Mesendoderm (in vitro differentiated cells): ENCODE data around the gene CDH12.
"Not testable (repeated sequence)": the region's sequence is repeated elsewhere in the genome, so short reads cannot be mapped to it uniquely, and the experiment has no call there.

Experiments
- DNase-seq: peaks from one replicate; pipeline ENCODE4 v3.0.0; 2013
- H2AK5ac ChIP-seq: 2 replicates; pipeline ENCODE4 v1.6.1; 2013; ENCODE audit warnings: low read length, inconsistent platforms
- H2BK120ac ChIP-seq: 2 replicates; pipeline ENCODE4 v1.6.1; 2013; ENCODE audit warnings: low read depth, mild to moderate bottlenecking, low read length, moderate library complexity, mixed read lengths
- H2BK15ac ChIP-seq: replicated peaks from 2 replicates; pipeline ENCODE4 v1.6.1; 2013; ENCODE audit warnings: low read depth, mild to moderate bottlenecking, moderate library complexity
- H2BK5ac ChIP-seq: 2 replicates; pipeline ENCODE4 v1.6.1; 2013; ENCODE audit warnings: low read length, inconsistent platforms
- H3K18ac ChIP-seq: 2 replicates; pipeline ENCODE4 v1.6.1; 2013; ENCODE audit warnings: mild to moderate bottlenecking, low read length, mixed read lengths
- H3K23ac ChIP-seq: one replicate; pipeline ENCODE4 v1.6.1; 2013; ENCODE audit warnings: low read length
- H3K27ac ChIP-seq: 2 replicates; pipeline ENCODE4 v1.5.1; 2013; ENCODE audit warnings: low read depth, mild to moderate bottlenecking, inconsistent platforms, low read length, moderate library complexity
- H3K27me3 ChIP-seq: 2 replicates; pipeline ENCODE4 v1.6.1; 2013; ENCODE audit warnings: low read length, control low read depth, mild to moderate bottlenecking, inconsistent platforms; ENCODE audit not compliant: insufficient read depth, poor library complexity
- H3K36me3 ChIP-seq: 2 replicates; pipeline ENCODE4 v1.6.1; 2013; ENCODE audit warnings: low read length, inconsistent platforms; ENCODE audit not compliant: control insufficient read depth, insufficient read depth
- H3K4ac ChIP-seq: one replicate; pipeline ENCODE4 v1.6.1; 2013; ENCODE audit warnings: low read depth, mild to moderate bottlenecking, low read length, moderate library complexity
- H3K4me1 ChIP-seq: 2 replicates; pipeline ENCODE4 v1.6.1; 2013; ENCODE audit warnings: low read depth, low read length, inconsistent platforms; ENCODE audit not compliant: control insufficient read depth
- H3K4me2 ChIP-seq: 2 replicates; pipeline ENCODE4 v1.6.1; 2013; ENCODE audit warnings: low read length
- H3K4me3 ChIP-seq: 2 replicates; pipeline ENCODE4 v1.5.1; 2013; ENCODE audit warnings: mild to moderate bottlenecking, low read length
- H3K56ac ChIP-seq: one replicate; pipeline ENCODE4 v1.6.1; 2013; ENCODE audit warnings: low read length
- H3K79me1 ChIP-seq: 2 replicates; pipeline ENCODE4 v1.6.1; 2013; ENCODE audit warnings: low read length, inconsistent platforms
- H3K79me2 ChIP-seq: 2 replicates; pipeline ENCODE4 v1.6.1; 2013; ENCODE audit warnings: mild to moderate bottlenecking, low read length; ENCODE audit not compliant: control insufficient read depth, insufficient read depth
- H3K9ac ChIP-seq: 2 replicates; pipeline ENCODE4 v1.6.1; 2013; ENCODE audit warnings: low read length, inconsistent platforms
- H4K5ac ChIP-seq: one replicate; pipeline ENCODE4 v1.6.1; 2013; ENCODE audit warnings: low read length
- H4K8ac ChIP-seq: one replicate; pipeline ENCODE4 v1.6.1; 2013; ENCODE audit warnings: low read depth, mild to moderate bottlenecking, control low read depth, low read length, moderate library complexity
- WGBS: extraction: QIAGEN DNeasy Blood & Tissue Kit; methylation state at CpG from one replicate; pipeline ENCODE4 v1.1.7; 2013; ENCODE audit warnings: low lambda C conversion rate, missing lambda C conversion rate; ENCODE audit not compliant: insufficient coverage; ENCODE audit errors: extremely low coverage; 5-methylcytosine and 5-hydroxymethylcytosine counted together

The CDH12 gene

DNA sequence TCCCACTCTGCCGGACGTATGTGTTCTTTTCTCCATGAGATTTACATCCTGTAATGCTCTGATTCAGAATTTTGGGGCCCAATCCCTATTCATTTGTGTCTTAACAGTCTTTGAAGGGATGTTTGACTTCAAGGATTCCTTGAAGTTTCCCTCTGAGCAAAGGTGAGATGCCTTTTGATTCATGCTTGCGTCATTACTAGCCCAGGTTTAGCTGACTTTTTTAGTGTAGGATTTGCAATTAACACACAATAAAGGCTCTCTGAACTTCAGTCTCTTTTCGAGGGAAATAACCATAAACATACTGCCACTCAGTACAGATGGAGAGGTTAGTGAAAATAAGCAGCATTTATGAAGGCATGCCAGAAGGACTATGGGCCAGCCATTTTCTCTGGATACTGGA lies 842.3 kb downstream of the CDH12 start:
- not testable (repeated sequence) for H4K5ac ChIP-seq, H4K8ac ChIP-seq
- WGBS = no CpG with 5 or more reads among the region's 4 CpGs

DNA sequence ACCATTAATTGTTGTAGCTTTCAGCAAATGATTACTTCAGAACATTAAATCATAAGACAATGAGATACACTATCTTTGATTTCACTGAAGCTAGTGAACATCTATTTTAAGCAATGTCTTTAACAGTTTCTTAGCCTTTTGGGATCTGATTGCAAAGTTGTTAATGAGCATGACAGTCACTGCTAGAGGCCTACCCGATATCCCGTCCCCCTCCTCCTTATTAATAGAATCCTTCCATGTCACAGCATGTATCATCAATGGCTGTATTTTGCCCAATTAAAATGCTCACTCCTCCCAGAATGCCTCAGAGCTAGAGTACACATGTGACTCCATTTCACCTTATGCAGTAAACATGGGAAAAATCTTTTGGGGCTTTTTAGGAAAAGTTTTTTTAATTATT lies 852.0 kb downstream of the CDH12 start:
- H3K23ac ChIP-seq, H4K5ac ChIP-seq, H3K56ac ChIP-seq, H3K79me2 ChIP-seq, H2BK15ac ChIP-seq, H4K8ac ChIP-seq, H2BK120ac ChIP-seq, H3K18ac ChIP-seq, H3K79me1 ChIP-seq, H3K9ac ChIP-seq, H3K4ac ChIP-seq, H3K27me3 ChIP-seq, H3K36me3 ChIP-seq, H3K27ac ChIP-seq, H3K4me2 ChIP-seq, H2AK5ac ChIP-seq, H3K4me1 ChIP-seq, DNase-seq, H2BK5ac ChIP-seq, H3K4me3 ChIP-seq: not testable (repeated sequence)
- no CpG with 5 or more reads among the region's 2 CpGs for WGBS

More for the DNA sequence above, 842.3 kb downstream of the CDH12 start:
- DNase-seq, H3K79me2 ChIP-seq, H3K4ac ChIP-seq, H3K4me1 ChIP-seq, H3K4me2 ChIP-seq, H2BK120ac ChIP-seq, H2BK15ac ChIP-seq, H3K36me3 ChIP-seq, H3K27ac ChIP-seq, H3K9ac ChIP-seq, H3K79me1 ChIP-seq, H3K27me3 ChIP-seq, H3K56ac ChIP-seq, H3K18ac ChIP-seq, H3K4me3 ChIP-seq, H3K23ac ChIP-seq, H2AK5ac ChIP-seq, H2BK5ac ChIP-seq: not testable (repeated sequence)

DNA sequence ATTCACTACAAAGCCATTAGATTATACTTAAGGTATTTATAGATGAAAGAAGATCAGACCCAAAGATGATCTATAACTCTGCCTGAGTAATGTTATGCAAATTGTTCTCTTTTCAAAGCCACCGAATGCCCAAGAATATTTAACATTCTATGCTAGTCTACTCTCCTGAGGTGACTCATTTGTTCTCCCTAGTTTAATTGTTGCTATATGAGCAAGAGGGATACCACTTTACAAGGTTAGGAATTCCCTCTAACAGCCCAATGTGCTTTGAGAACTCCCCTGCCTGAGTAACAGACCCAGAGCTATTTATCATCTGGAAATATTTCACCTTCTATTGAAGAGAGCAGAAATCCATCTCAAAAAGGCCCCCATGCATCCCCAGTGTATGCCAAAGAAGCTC lies 867.3 kb downstream of the CDH12 start:
- not testable (repeated sequence) for H2BK120ac ChIP-seq, H3K9ac ChIP-seq, H3K4me3 ChIP-seq, DNase-seq, H2BK5ac ChIP-seq, H3K23ac ChIP-seq, H4K8ac ChIP-seq, H3K4me2 ChIP-seq, H3K56ac ChIP-seq, H3K36me3 ChIP-seq, H3K27ac ChIP-seq, H3K18ac ChIP-seq, H2BK15ac ChIP-seq, H2AK5ac ChIP-seq, H3K4me1 ChIP-seq, H4K5ac ChIP-seq, H3K4ac ChIP-seq, H3K79me1 ChIP-seq, H3K79me2 ChIP-seq, H3K27me3 ChIP-seq
- WGBS = no CpG with 5 or more reads among the region's 1 CpG

DNA sequence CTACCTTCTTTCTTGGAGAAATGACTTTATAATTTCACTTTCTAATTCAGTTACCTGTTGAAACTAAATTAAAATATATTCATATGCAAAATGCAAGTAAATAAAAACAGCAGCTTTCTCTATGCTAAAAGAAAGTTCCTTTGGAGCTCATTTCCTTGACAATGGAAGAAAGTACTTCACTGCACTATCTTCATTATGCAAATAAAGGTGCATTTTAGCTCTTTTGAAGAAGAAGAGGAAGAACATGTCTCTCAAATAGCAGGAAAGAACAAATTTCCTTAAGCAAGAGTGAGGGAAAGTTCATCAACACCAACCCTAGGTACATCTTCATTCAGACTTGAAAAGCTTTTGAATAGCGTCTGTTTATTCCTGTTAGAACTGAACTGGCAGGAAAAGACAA lies 901.6 kb downstream of the CDH12 start:
- H3K4me3 ChIP-seq, H2AK5ac ChIP-seq, DNase-seq, H3K4me2 ChIP-seq, H4K8ac ChIP-seq, H3K27ac ChIP-seq, H2BK5ac ChIP-seq, H4K5ac ChIP-seq, H2BK15ac ChIP-seq, H3K56ac ChIP-seq, H3K79me1 ChIP-seq, H3K4ac ChIP-seq, H3K36me3 ChIP-seq, H3K79me2 ChIP-seq, H3K27me3 ChIP-seq, H2BK120ac ChIP-seq, H3K18ac ChIP-seq, H3K4me1 ChIP-seq, H3K23ac ChIP-seq, H3K9ac ChIP-seq: not testable (repeated sequence)
- WGBS = no CpG with 5 or more reads among the region's 1 CpG

DNA sequence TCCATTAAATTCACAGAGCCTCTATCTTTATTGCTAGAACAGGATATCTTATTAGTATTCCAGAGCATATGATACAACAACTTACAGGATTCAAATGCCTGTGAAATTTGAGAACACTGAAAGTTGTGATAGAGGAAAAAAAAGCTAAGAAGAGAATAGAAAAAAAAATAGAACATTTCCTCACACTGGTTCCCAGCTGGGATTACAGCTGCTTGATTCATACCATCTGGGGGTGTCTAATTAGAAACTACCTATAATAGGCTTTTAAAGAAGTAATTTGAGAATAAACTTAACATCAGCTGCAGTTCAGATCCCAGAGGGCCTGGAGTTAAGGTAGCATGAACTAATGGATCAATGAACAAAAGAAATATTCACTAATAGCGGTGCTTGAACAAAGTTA lies 922.0 kb downstream of the CDH12 start:
- Histone ChIP-seq H3K79me2 (no peaks in the 10 kb centered on the region), H3K9ac (no peak overlapping the region), H4K8ac (no peak overlapping the region), H3K4me2 (no peak overlapping the region), H3K4me1 (no peaks in the 10 kb centered on the region), H3K27ac (no peak overlapping the region), H3K27me3 (no peaks in the 10 kb centered on the region), H2BK15ac (no peak overlapping the region), H3K4ac (no peak overlapping the region), H3K18ac (no peak overlapping the region), H2AK5ac (no peak overlapping the region), H3K36me3 (no peaks in the 10 kb centered on the region), H2BK5ac (no peak overlapping the region), H4K5ac (no peak overlapping the region), H3K23ac (no peak overlapping the region), H3K79me1 (no peaks in the 10 kb centered on the region), H3K4me3 (no peak overlapping the region), H3K56ac (no peak overlapping the region), H2BK120ac (no peak overlapping the region)
- DNase-seq = no peak
- no CpG with 5 or more reads among the region's 1 CpG for WGBS

DNA sequence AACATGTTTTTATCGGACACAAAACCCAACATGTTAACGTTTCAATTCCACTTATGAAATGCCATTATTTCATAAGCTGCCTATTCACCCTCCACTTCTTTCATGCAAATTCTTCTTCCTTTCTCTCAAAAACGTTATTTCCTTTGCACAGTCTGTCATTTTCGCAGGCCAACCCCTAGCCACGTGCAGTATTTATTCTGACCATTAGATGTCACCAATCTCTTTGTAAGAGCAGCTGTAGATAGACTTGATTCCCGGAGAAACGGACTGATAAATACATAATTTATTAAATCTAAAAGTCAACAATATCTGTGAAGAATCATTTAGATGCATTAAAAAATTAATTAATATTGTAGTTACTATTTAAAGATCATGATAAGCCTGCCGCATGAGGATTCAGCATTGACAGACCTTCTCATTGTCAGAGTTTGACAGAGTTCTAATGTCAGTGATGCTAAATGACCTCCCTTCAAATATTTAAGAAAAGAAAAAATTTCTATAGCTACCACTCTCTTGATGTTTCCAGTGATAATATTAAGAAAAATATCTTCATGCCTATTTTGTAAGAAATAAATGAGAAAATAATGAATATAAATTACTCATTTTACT lies 933.6 kb downstream of the CDH12 start:
- no peak overlapping the region for H3K4me3 ChIP-seq
- H3K36me3 ChIP-seq = no peaks in the 10 kb centered on the region
- H2BK15ac ChIP-seq = no peak overlapping the region
- H3K18ac ChIP-seq = no peak overlapping the region
- H3K27me3 ChIP-seq = no peaks in the 10 kb centered on the region
- H3K9ac ChIP-seq = no peak overlapping the region
- no peak overlapping the region for H2BK5ac ChIP-seq
- no peak overlapping the region for H3K4ac ChIP-seq
- no peak overlapping the region for H3K56ac ChIP-seq
- H2AK5ac ChIP-seq = no peak overlapping the region
- H3K27ac ChIP-seq = no peak overlapping the region
- no peaks in the 10 kb centered on the region for H3K79me2 ChIP-seq
- no peaks in the 10 kb centered on the region for H3K79me1 ChIP-seq
- H3K4me2 ChIP-seq = no peak overlapping the region
- no peaks in the 10 kb centered on the region for H3K4me1 ChIP-seq
- no peak overlapping the region for H2BK120ac ChIP-seq
- no peak overlapping the region for H4K8ac ChIP-seq
- H4K5ac ChIP-seq = no peak overlapping the region
- peak; percentile 61 for DNase-seq
- no CpG with 5 or more reads among the region's 8 CpGs for WGBS
- H3K23ac ChIP-seq = no peak overlapping the region
